ENCODE data around the gene MAP3K9. TPM values are rescaled to one million over a fixed set of nuclear protein-coding genes. Genes with fewer than 3 reads are reported as not detected.

The MAP3K9 gene
- total and polyA plus RNA-seq, 2 experiments from 2014 or later = 4.4 to 9.2 TPM

DNA sequence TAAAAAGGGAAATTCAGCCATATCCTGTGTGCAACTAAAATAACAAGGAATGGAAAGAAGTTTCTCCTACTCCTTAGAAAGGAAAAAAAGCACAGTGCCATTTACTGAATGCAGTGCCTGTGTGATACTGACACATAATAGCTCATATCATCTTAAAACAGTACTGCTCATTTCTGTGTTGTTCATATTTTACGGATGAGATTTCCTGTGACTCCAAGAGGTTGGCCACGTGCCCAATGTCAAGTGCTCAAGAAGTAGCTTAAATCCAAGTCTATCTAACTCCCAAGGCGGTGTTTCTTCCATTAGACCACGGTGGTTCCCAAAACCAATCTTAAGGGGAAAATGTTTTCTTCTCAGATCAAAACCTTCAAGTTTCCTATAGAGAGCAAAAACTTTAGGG is 20.0 kb downstream of the MAP3K9 start:
- TF ChIP-seq, protein P1, sequence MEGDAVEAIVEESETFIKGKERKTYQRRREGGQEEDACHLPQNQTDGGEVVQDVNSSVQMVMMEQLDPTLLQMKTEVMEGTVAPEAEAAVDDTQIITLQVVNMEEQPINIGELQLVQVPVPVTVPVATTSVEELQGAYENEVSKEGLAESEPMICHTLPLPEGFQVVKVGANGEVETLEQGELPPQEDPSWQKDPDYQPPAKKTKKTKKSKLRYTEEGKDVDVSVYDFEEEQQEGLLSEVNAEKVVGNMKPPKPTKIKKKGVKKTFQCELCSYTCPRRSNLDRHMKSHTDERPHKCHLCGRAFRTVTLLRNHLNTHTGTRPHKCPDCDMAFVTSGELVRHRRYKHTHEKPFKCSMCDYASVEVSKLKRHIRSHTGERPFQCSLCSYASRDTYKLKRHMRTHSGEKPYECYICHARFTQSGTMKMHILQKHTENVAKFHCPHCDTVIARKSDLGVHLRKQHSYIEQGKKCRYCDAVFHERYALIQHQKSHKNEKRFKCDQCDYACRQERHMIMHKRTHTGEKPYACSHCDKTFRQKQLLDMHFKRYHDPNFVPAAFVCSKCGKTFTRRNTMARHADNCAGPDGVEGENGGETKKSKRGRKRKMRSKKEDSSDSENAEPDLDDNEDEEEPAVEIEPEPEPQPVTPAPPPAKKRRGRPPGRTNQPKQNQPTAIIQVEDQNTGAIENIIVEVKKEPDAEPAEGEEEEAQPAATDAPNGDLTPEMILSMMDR (IDR thresholded peaks at IDR 0.05; ENCODE audit: poor library complexity) = no peak
- TF ChIP-seq EZH2phosphoT487 (IDR thresholded peaks at IDR 0.05; ENCODE audit: low read depth, severe bottlenecking, unreplicated experiment) (no peak), EZH2 (IDR thresholded peaks at IDR 0.05; ENCODE audit: borderline replicate concordance) (no peak)
- Histone ChIP-seq H3K27ac (no peak overlapping the region), H3K9me3 (ENCODE audit: low read depth) (no peaks in the 10 kb centered on the region), H3K79me2 (peaks cover 9% of the 10 kb centered on the region), H3K36me3 (replicated peaks; ENCODE audit: insufficient read depth, low read depth) (no peaks in the 10 kb centered on the region), H3K27me3 (no peaks in the 10 kb centered on the region), H2AFZ (no peak overlapping the region), H3K4me1 (ENCODE audit: insufficient read depth) (no peaks in the 10 kb centered on the region), H4K20me1 (ENCODE audit: insufficient read depth, poor library complexity, severe bottlenecking) (no peaks in the 10 kb centered on the region), H3K4me3 (no peak overlapping the region), H3K9me2 (replicated peaks; ENCODE audit: insufficient read depth) (no peaks in the 10 kb centered on the region), H3K4me2 (no peak overlapping the region)
- 81% methylated on average over 4 of the region's 4 CpGs for WGBS (ENCODE audit: low lambda C conversion rate, missing lambda C conversion rate)
- DNase-seq (ENCODE audit: low spot score) = no peak

DNA sequence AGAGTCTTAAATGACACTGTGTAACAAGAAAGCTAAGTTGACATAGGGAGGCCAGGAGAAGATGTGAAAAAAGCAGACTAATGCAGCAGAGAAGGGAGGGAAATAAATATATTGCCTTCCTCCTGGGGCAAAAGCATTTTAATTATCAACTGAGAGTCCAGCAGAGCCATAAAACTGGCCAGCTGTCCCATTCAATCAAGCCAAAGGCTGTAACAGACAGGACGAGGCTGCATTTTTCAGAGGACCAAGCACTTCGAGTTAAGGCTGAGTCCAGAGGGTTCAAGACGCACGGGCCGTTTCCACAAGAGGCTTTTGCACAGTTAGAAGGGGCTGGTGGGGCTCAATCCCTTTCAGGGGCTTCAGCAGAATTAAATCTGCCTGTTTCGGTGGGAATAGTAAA is 20.4 kb downstream of the MAP3K9 start:
- H3K27me3 ChIP-seq = no peaks in the 10 kb centered on the region
- 71% methylated on average over 6 of the region's 6 CpGs for WGBS (ENCODE audit: low lambda C conversion rate, missing lambda C conversion rate)

DNA sequence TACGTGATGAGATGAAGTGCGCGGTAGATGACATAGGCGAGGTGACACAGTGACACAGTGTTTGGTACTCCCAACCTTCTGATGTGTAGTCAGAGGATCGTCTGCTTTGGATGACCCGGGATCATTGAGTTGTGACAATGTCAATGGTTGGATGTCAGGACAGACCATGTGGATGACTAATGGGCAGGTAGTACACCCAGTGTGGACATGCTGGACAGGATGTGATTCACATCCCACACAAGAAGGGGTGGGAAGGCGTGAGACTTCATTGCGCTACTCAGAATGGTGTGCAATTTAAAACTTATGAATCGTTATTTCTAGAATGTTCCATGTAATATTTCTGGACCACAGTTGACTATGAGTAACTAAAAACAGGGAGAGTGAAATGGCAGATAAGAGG is 23.8 kb downstream of the MAP3K9 start:
- Histone ChIP-seq H3K27me3 (no peaks in the 10 kb centered on the region), H3K4me1 (ENCODE audit: insufficient read depth) (no peaks in the 10 kb centered on the region), H3K27ac (no peak overlapping the region), H3K9me2 (replicated peaks; ENCODE audit: insufficient read depth) (no peaks in the 10 kb centered on the region), H2AFZ (no peak overlapping the region), H3K79me2 (peaks cover 13% of the 10 kb centered on the region), H3K4me3 (no peak overlapping the region), H3K4me2 (no peak overlapping the region), H3K36me3 (replicated peaks; ENCODE audit: insufficient read depth, low read depth) (no peaks in the 10 kb centered on the region), H3K9me3 (ENCODE audit: low read depth) (no peaks in the 10 kb centered on the region), H4K20me1 (ENCODE audit: insufficient read depth, poor library complexity, severe bottlenecking) (no peaks in the 10 kb centered on the region)
- TF ChIP-seq EZH2phosphoT487 (IDR thresholded peaks at IDR 0.05; ENCODE audit: low read depth, severe bottlenecking, unreplicated experiment) (no peak), EZH2 (IDR thresholded peaks at IDR 0.05; ENCODE audit: borderline replicate concordance) (no peak)
- TF ChIP-seq, protein P1 (IDR thresholded peaks at IDR 0.05; ENCODE audit: poor library complexity) = no peak
- WGBS (ENCODE audit: low lambda C conversion rate, missing lambda C conversion rate) = 96% methylated on average over 9 of the region's 9 CpGs
- no peak for DNase-seq (ENCODE audit: low spot score)

More for the DNA sequence above, 20.4 kb downstream of the MAP3K9 start:
- H3K27ac ChIP-seq = no peak overlapping the region
- no peak for DNase-seq (ENCODE audit: low spot score)
- H3K36me3 ChIP-seq (replicated peaks; ENCODE audit: insufficient read depth, low read depth) = no peaks in the 10 kb centered on the region
- no peak overlapping the region for H3K4me2 ChIP-seq
- H2AFZ ChIP-seq = no peak overlapping the region
- peaks cover 8% of the 10 kb centered on the region for H3K79me2 ChIP-seq
- TF ChIP-seq EZH2 (IDR thresholded peaks at IDR 0.05; ENCODE audit: borderline replicate concordance) (no peak), EZH2phosphoT487 (IDR thresholded peaks at IDR 0.05; ENCODE audit: low read depth, severe bottlenecking, unreplicated experiment) (no peak)
- TF ChIP-seq, protein P1 (IDR thresholded peaks at IDR 0.05; ENCODE audit: poor library complexity) = no peak
- H4K20me1 ChIP-seq (ENCODE audit: insufficient read depth, poor library complexity, severe bottlenecking) = no peaks in the 10 kb centered on the region
- no peaks in the 10 kb centered on the region for H3K9me2 ChIP-seq (replicated peaks; ENCODE audit: insufficient read depth)
- no peaks in the 10 kb centered on the region for H3K9me3 ChIP-seq (ENCODE audit: low read depth)
- no peaks in the 10 kb centered on the region for H3K4me1 ChIP-seq (ENCODE audit: insufficient read depth)
- no peak overlapping the region for H3K4me3 ChIP-seq

DNA sequence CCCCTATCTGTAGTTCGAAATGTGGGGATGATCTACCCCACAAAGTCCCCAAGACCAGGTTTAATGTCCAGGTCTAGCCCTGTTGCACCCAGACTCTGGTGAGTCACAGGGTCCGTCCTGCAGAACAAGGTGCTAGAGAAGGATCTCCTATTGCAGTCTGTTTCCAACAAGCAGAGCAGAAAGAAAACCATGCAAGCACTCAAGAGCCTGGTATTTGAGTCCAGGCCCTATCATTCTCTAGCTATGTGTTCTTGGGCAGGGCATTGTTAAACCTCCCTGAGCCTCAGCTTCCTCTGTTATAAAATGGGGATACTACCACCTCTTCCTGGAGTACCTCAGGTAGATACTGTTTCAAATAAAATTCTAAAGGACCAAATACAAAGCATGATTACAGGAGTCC is 24.4 kb downstream of the MAP3K9 start:
- Histone ChIP-seq H3K27ac (no peak overlapping the region), H3K9me3 (ENCODE audit: low read depth) (no peaks in the 10 kb centered on the region), H4K20me1 (ENCODE audit: insufficient read depth, poor library complexity, severe bottlenecking) (no peaks in the 10 kb centered on the region), H3K27me3 (no peaks in the 10 kb centered on the region), H3K4me2 (no peak overlapping the region), H3K36me3 (replicated peaks; ENCODE audit: insufficient read depth, low read depth) (no peaks in the 10 kb centered on the region), H2AFZ (no peak overlapping the region), H3K4me3 (no peak overlapping the region), H3K79me2 (peaks cover 13% of the 10 kb centered on the region), H3K4me1 (ENCODE audit: insufficient read depth) (no peaks in the 10 kb centered on the region), H3K9me2 (replicated peaks; ENCODE audit: insufficient read depth) (no peaks in the 10 kb centered on the region)
- 93% methylated on average over 2 of the region's 2 CpGs for WGBS (ENCODE audit: low lambda C conversion rate, missing lambda C conversion rate)
- DNase-seq (ENCODE audit: low spot score) = no peak
- no peak for TF ChIP-seq EZH2 (IDR thresholded peaks at IDR 0.05; ENCODE audit: borderline replicate concordance)
- TF ChIP-seq, protein P1 (IDR thresholded peaks at IDR 0.05; ENCODE audit: poor library complexity) = no peak
